Brain microvascular endothelial cell (primary cell): ENCODE results near the gene CYSLTR2.
A peak's percentile ranks its signal among the peaks of the same experiment; 100 is the strongest.

Experiments
- DNase-seq: peaks from one replicate; pipeline ENCODE4 v3.0.0-alpha.2; 2020
- H3K27ac ChIP-seq: fragments of 250-450 bp; sonication (Bioruptor Pico); 2 replicates; pipeline ENCODE4 v1.5.1; 2020; ENCODE audit warnings: mild to moderate bottlenecking, moderate library complexity
- H3K27me3 ChIP-seq: fragments of 250-450 bp; sonication (Bioruptor Pico); replicated peaks from 2 replicates; pipeline ENCODE4 v1.5.1; 2020; ENCODE audit warnings: mild to moderate bottlenecking
- H3K36me3 ChIP-seq: fragments of 250-450 bp; sonication (Bioruptor Pico); replicated peaks from 2 replicates; pipeline ENCODE4 v1.5.1; 2020; ENCODE audit warnings: mild to moderate bottlenecking
- H3K4me3 ChIP-seq: 2 replicates; pipeline ENCODE4 v1.5.1; 2011; ENCODE audit warnings: low read depth, mild to moderate bottlenecking, control low read depth, low read length, moderate library complexity
- CTCF ChIP-seq: IDR thresholded peaks from 2 replicates; pipeline ENCODE4 v1.5.1; 2011; ENCODE audit warnings: low read depth, mild to moderate bottlenecking, moderate library complexity, low read length, control low read depth, inconsistent platforms; ENCODE audit errors: missing control alignments
- in situ Hi-C: cut with HindIII; loops from 2 replicates; pipeline ENCODE4 v1.10.0; 2017; ENCODE audit warnings: low sequenced_read_pairs, low pct_ligation_motif_present

Gene CYSLTR2

GRCh38 chr13:48653472-48653939 lies at the start of gene CYSLTR2:
Gene CYSLTR2 (plus strand): TSS chr13:48653929. CDS start chr13:48706818, 52,889 bp downstream.
- Histone ChIP-seq H3K27ac (no peak within 1 kb of the TSS), H3K27me3 (no peaks in the 10 kb centered on the region), H3K4me3 (no peak within 1 kb of the TSS), H3K36me3 (no peaks in the 10 kb centered on the region)
- in situ Hi-C loops, result no loop called here
- peak; percentile 34 for DNase-seq
- no peak for TF ChIP-seq CTCF

- H3K4me3 ChIP-seq, result no peak overlapping the region
- no peak for DNase-seq
- no peaks in the 10 kb centered on the region for H3K36me3 ChIP-seq
- in situ Hi-C loops, result no loop called here
- no peak overlapping the region for H3K27ac ChIP-seq
- no peak for TF ChIP-seq CTCF
- no peaks in the 10 kb centered on the region for H3K27me3 ChIP-seq
Measured at GRCh38 chr13:48615049-48615448, 38.7 kb upstream of the CYSLTR2 start.

- no peak for DNase-seq
- H3K27me3 ChIP-seq, result no peaks in the 10 kb centered on the region
- no peak overlapping the region for H3K27ac ChIP-seq
- H3K4me3 ChIP-seq, result no peak overlapping the region
- no peak for TF ChIP-seq CTCF
- in situ Hi-C loops, result no loop called here
- H3K36me3 ChIP-seq, result no peaks in the 10 kb centered on the region
Measured at GRCh38 chr13:48618937-48619336, 34.8 kb upstream of the CYSLTR2 start.

GRCh38 chr13:48621056-48621455 lies 32.7 kb upstream of the CYSLTR2 start:
- in situ Hi-C loops, result no loop called here
- Histone ChIP-seq H3K4me3 (no peak overlapping the region), H3K27ac (no peak overlapping the region), H3K27me3 (no peaks in the 10 kb centered on the region), H3K36me3 (no peaks in the 10 kb centered on the region)
- no peak for DNase-seq
- no peak for TF ChIP-seq CTCF

- Histone ChIP-seq H3K36me3 (no peaks in the 10 kb centered on the region), H3K27ac (no peak overlapping the region), H3K4me3 (no peak overlapping the region), H3K27me3 (no peaks in the 10 kb centered on the region)
- in situ Hi-C loops, result no loop called here
- no peak for DNase-seq
- no peak for TF ChIP-seq CTCF
Measured at GRCh38 chr13:48624016-48624415, 29.7 kb upstream of the CYSLTR2 start.

GRCh38 chr13:48624858-48625257 lies 28.9 kb upstream of the CYSLTR2 start:
- DNase-seq, result peak; percentile 29
- in situ Hi-C loops, result no loop called here
- Histone ChIP-seq H3K27ac (peak overlapping the region; percentile 96), H3K27me3 (no peaks in the 10 kb centered on the region), H3K36me3 (no peaks in the 10 kb centered on the region), H3K4me3 (no peak overlapping the region)
- TF ChIP-seq CTCF, result no peak
